K562 (cell line): ENCODE results near the gene C11orf52. TPM values are rescaled to one million over a fixed set of nuclear protein-coding genes. Genes with fewer than 3 reads are reported as not detected.
A peak's percentile ranks its signal among the peaks of the same experiment; 100 is the strongest.

ENCODE experiments used
- ATAC-seq: fragments of 200-7000 bp; cut with Tn5 transposase; 3 replicates; pipeline ENCODE4 v1.9.1; 2020; ENCODE audit warnings: moderate library complexity
- BruUV-seq: library from RNA; stranded (reverse); fragments of 400-500 nt; replicated peaks from 2 replicates; lab custom pipeline; 2021; lab: Mats Ljungman, UMichigan
- CTCF ChIA-PET: fragments of 300-600 bp; formaldehyde crosslinking; extraction: SDS; loops from one replicate; lab custom pipeline; 2021; ENCODE audit warnings: low intra/inter-chr PET ratio; lab: Yijun Ruan, JAX
- POLR2A ChIA-PET: fragments of 300-600, 350-650 bp; sonication (Branson Sonifier 250); formaldehyde crosslinking; extraction: SDS; loops from one replicate; lab custom pipeline; 2021; ENCODE audit warnings: antibody characterized with exemption, inconsistent platforms; lab: Yijun Ruan, JAX
- DNase-seq, 4 experiments: peaks; one replicate each; pipeline versions ENCODE4 v3.0.0 to v3.0.0-alpha.2; 2011 to 2018; ENCODE audit warnings: low spot score in 3 of 4, mixed read lengths in 3 of 4; ENCODE audit errors: extremely low read depth in 1 of 4
- FAIRE-seq: peaks from 2 replicates; lab custom pipeline; 2011; peaks lifted over from hg19 to GRCh38; lab: Jason Lieb, UNC
- H2AFZ ChIP-seq: 2 replicates; pipeline ENCODE4 v1.6.0; 2011; ENCODE audit warnings: low read depth, low read length, control low read depth, inconsistent platforms
- H3K27ac ChIP-seq: fragments of 200-600 bp; 3 replicates; pipeline ENCODE4 v1.8.0; 2011; ENCODE audit warnings: low read depth, mild to moderate bottlenecking, control low read depth, inconsistent platforms, low read length, moderate library complexity, mixed read lengths; ENCODE audit errors: extremely low read depth
- H3K27me3 ChIP-seq, 2 experiments: fragments of 300-600 bp in 1 of 2; 2 replicates in 1 of 2; 3 replicates in 1 of 2; pipeline versions ENCODE4 v1.6.0 to v1.8.0; 2011; ENCODE audit warnings: inconsistent platforms in 2 of 2, low read length in 2 of 2, mild to moderate bottlenecking in 1 of 2, mixed read lengths in 1 of 2, moderate library complexity in 1 of 2; ENCODE audit not compliant: control insufficient read depth in 2 of 2, insufficient read depth in 2 of 2
- H3K36me3 ChIP-seq: fragments of 300-600 bp; 3 replicates; pipeline ENCODE4 v1.8.0; 2011; ENCODE audit warnings: mild to moderate bottlenecking, low read length, inconsistent platforms; ENCODE audit not compliant: control insufficient read depth, insufficient read depth
- H3K4me1 ChIP-seq, 2 experiments: fragments of 200-600 bp in 1 of 2; replicated peaks in 1 of 2; 2 replicates in 1 of 2; 3 replicates in 1 of 2; pipeline versions ENCODE4 v1.5.1 to v1.8.0; 2011; ENCODE audit warnings: inconsistent platforms in 2 of 2, low read length in 2 of 2, mild to moderate bottlenecking in 1 of 2, mixed read lengths in 1 of 2, moderate library complexity in 1 of 2; ENCODE audit not compliant: control insufficient read depth in 2 of 2, insufficient read depth in 2 of 2
- H3K4me2 ChIP-seq: 2 replicates; pipeline ENCODE4 v1.6.1; 2011; ENCODE audit warnings: low read length, control low read depth, inconsistent platforms, mixed read lengths; ENCODE audit not compliant: insufficient read depth
- H3K4me3 ChIP-seq: fragments of 200-600 bp; sonication (generic), shearing (Covaris generic); 2 replicates; pipeline ENCODE4 v1.5.1; 2016; ENCODE audit warnings: control low read depth, inconsistent platforms
- H3K79me2 ChIP-seq: fragments of 200-600 bp; 3 replicates; pipeline ENCODE4 v1.8.0; 2011; ENCODE audit warnings: low read length, inconsistent platforms; ENCODE audit not compliant: control insufficient read depth, insufficient read depth
- H3K9ac ChIP-seq, 2 experiments: 2 replicates each; pipeline versions ENCODE4 v1.6.0 to v1.6.1; 2011; ENCODE audit warnings: low read depth in 2 of 2, low read length in 2 of 2, control low read depth in 1 of 2, inconsistent platforms in 1 of 2, mild to moderate bottlenecking in 1 of 2, mixed read lengths in 1 of 2; ENCODE audit not compliant: insufficient read depth in 1 of 2
- H3K9me1 ChIP-seq: one replicate; pipeline ENCODE4 v1.6.0; 2011; ENCODE audit warnings: inconsistent platforms, mild to moderate bottlenecking, low read length, moderate library complexity; ENCODE audit not compliant: control insufficient read depth, insufficient read depth
- H3K9me3 ChIP-seq: replicated peaks from 2 replicates; pipeline ENCODE4 v1.5.1; 2011; ENCODE audit warnings: low read depth, low read length, inconsistent platforms; ENCODE audit not compliant: control insufficient read depth, insufficient read depth
- H4K20me1 ChIP-seq: replicated peaks from 2 replicates; pipeline ENCODE4 v1.6.1; 2011; ENCODE audit warnings: low read length, inconsistent platforms, mixed read lengths; ENCODE audit not compliant: control insufficient read depth, insufficient read depth
- ARID1B ChIP-seq: fragments of 450-650 bp; IDR thresholded peaks from 2 replicates; pipeline ENCODE4 v1.6.1; 2016; ENCODE audit warnings: antibody characterized with exemption, mild to moderate bottlenecking, inconsistent platforms
- BCOR ChIP-seq: fragments of 450-650 bp; IDR thresholded peaks from 2 replicates; pipeline ENCODE4 v1.6.1; 2016
- BMI1 ChIP-seq: fragments of 150-350 bp; IDR thresholded peaks from 2 replicates; pipeline ENCODE4 v1.6.1; 2014; ENCODE audit warnings: low read length
- EHMT2 ChIP-seq: fragments of 450-650 bp; IDR thresholded peaks from 2 replicates; pipeline ENCODE4 v1.6.1; 2018; ENCODE audit warnings: antibody characterized with exemption
- HCFC1 ChIP-seq: IDR thresholded peaks from 2 replicates; pipeline ENCODE4 v1.6.1; 2012; ENCODE audit warnings: low read depth, low read length, improper control_type of control experiment
- HLTF ChIP-seq: fragments of 450-650 bp; IDR thresholded peaks from 2 replicates; pipeline ENCODE4 v1.6.1; 2016
- HNRNPL ChIP-seq: fragments of 200-400 bp; formaldehyde crosslinking; IDR thresholded peaks from 2 replicates; pipeline ENCODE4 v1.6.1; 2017; ENCODE audit warnings: low read depth, mild to moderate bottlenecking, low read length
- IRF2 ChIP-seq: sonication (generic); formaldehyde crosslinking; IDR thresholded peaks from 2 replicates; pipeline ENCODE4 v1.8.1; 2022; ENCODE audit warnings: mild to moderate bottlenecking, missing genetic modification reagents
- NCOA2 ChIP-seq, 2 experiments: fragments of 450-650 bp; IDR thresholded peaks; 2 replicates each; pipeline ENCODE4 v1.6.1; 2018; ENCODE audit warnings: mild to moderate bottlenecking in 2 of 2, moderate library complexity in 1 of 2; ENCODE audit not compliant: partially characterized antibody in 2 of 2
- NCOR1 ChIP-seq: fragments of 450-650 bp; IDR thresholded peaks from 2 replicates; pipeline ENCODE4 v1.6.1; 2016; ENCODE audit warnings: mild to moderate bottlenecking, moderate library complexity
- NFIX ChIP-seq: fragments of 250-450 bp; sonication (Bioruptor Pico); IDR thresholded peaks from 2 replicates; pipeline ENCODE4 v1.4.0; 2020; ENCODE audit warnings: low read depth, mild to moderate bottlenecking, moderate library complexity
- RAD51 ChIP-seq: fragments of 450-650 bp; IDR thresholded peaks from 2 replicates; pipeline ENCODE4 v1.7.1; 2016; ENCODE audit warnings: low read depth, mild to moderate bottlenecking, borderline replicate concordance
- SMC3 ChIP-seq: conservative IDR thresholded peaks from 2 replicates; pipeline ENCODE4 v1.6.1; 2011; ENCODE audit warnings: low read depth, low read length, improper control_type of control experiment; ENCODE audit not compliant: insufficient read depth
- TCF3 ChIP-seq: sonication (generic); formaldehyde crosslinking; IDR thresholded peaks from 2 replicates; pipeline ENCODE4 v1.4.0; 2020; ENCODE audit warnings: mild to moderate bottlenecking, missing genetic modification reagents
- TEAD4 ChIP-seq, 2 experiments: sonication (generic) in 1 of 2; formaldehyde crosslinking in 1 of 2; IDR thresholded peaks; 2 replicates each; pipeline versions ENCODE4 v1.6.1 to v1.8.0; 2012 to 2022; ENCODE audit warnings: borderline replicate concordance in 1 of 2, inconsistent platforms in 1 of 2, low read length in 1 of 2, mild to moderate bottlenecking in 1 of 2, missing genetic modification reagents in 1 of 2
- THRAP3 ChIP-seq: fragments of 450-650 bp; IDR thresholded peaks from 2 replicates; pipeline ENCODE4 v1.6.1; 2016; ENCODE audit warnings: mild to moderate bottlenecking, inconsistent platforms, borderline replicate concordance
- ZEB2 ChIP-seq: fragments of 450-650 bp; IDR thresholded peaks from 2 replicates; pipeline ENCODE4 v1.6.1; 2016
- ZNF184 ChIP-seq: sonication (generic); formaldehyde crosslinking; IDR thresholded peaks from 2 replicates; pipeline ENCODE4 v1.5.0; 2020; ENCODE audit warnings: missing genetic modification reagents
- ZNF263 ChIP-seq: sonication (generic); formaldehyde crosslinking; IDR thresholded peaks from 2 replicates; pipeline ENCODE4 v1.8.0; 2022; ENCODE audit warnings: mild to moderate bottlenecking, missing genetic modification reagents, borderline replicate concordance
- ZNF436 ChIP-seq: fragments of 250-450, 450-650 bp; sonication (Bioruptor Pico); formaldehyde crosslinking; IDR thresholded peaks from 2 replicates; pipeline ENCODE4 v1.7.0; 2020; ENCODE audit warnings: mild to moderate bottlenecking
- WGBS: fragments of 100-300 bp; shearing (Covaris generic); methylation state at CpG from one replicate; pipeline ENCODE4 v1.1.6; 2016; ENCODE audit warnings: low coverage, mixed read lengths; ENCODE audit not compliant: insufficient coverage; ENCODE audit errors: missing lambda C conversion rate; 5-methylcytosine and 5-hydroxymethylcytosine counted together
- in situ Hi-C: fragments of 300-500 bp; cut with MboI; formaldehyde crosslinking; loops from 4 replicates; pipeline ENCODE4 v1.15.0; 2018; ENCODE audit warnings: inconsistent platforms, mixed read lengths
- intact Hi-C: fragments of 100-400 bp; cut with micrococcal nuclease; formaldehyde crosslinking; loops from 2 replicates; pipeline ENCODE4 v1.14.2; 2022
- polyA plus RNA-seq, 8 experiments: library from polyadenylated mRNA; depleted of rRNA in 4 of 8; stranded (reverse) in 5 of 8; unstranded in 3 of 8; fragments of >200 nt; fragmentation: Nextera tagmentation in 2 of 8; fragmentation: Illumina TruSeq in 1 of 8; extraction: Ambion mirVana in 2 of 8; extraction: Trizol in 1 of 8; gene quantifications; 2 replicates each; pipeline versions ENCODE4 v1.2.1 to v1.2.3, GENCODE V29; 2011 to 2014; ENCODE audit warnings: inconsistent platforms in 1 of 8, missing spikeins in 1 of 8
- total RNA-seq, 7 experiments: library from RNA; depleted of rRNA in 6 of 7; stranded (reverse); fragments of >200 nt in 6 of 7; fragmentation: Illumina TruSeq in 2 of 7; extraction: Trizol in 2 of 7; gene quantifications; 2 replicates each; pipeline versions ENCODE4 v1.2.1 to v1.2.3, GENCODE V29; 2011 to 2021; ENCODE audit warnings: low replicate concordance in 1 of 7
- TF ChIP-seq, protein P1 (sequence below): fragments of 250-450 bp; sonication (Bioruptor Pico); IDR thresholded peaks from 2 replicates; pipeline ENCODE4 v1.5.0; 2021
- TF ChIP-seq, protein P2 (sequence below): IDR thresholded peaks from 2 replicates; pipeline ENCODE4 v1.6.1; 2016; ENCODE audit warnings: missing genetic modification characterization, missing compliant biosample characterization
- TF ChIP-seq, protein P3 (sequence below): sonication (generic); formaldehyde crosslinking; IDR thresholded peaks from 2 replicates; pipeline ENCODE4 v1.8.0; 2022; ENCODE audit warnings: mild to moderate bottlenecking, low read depth, missing genetic modification reagents

Gene C11orf52
- total and polyA plus RNA-seq, 9 of the 15 experiments (the other 6 are each of a cell fraction or from before 2014, with no cell fraction given): 0.29 to 2.9 (median 1.0) TPM

DNA sequence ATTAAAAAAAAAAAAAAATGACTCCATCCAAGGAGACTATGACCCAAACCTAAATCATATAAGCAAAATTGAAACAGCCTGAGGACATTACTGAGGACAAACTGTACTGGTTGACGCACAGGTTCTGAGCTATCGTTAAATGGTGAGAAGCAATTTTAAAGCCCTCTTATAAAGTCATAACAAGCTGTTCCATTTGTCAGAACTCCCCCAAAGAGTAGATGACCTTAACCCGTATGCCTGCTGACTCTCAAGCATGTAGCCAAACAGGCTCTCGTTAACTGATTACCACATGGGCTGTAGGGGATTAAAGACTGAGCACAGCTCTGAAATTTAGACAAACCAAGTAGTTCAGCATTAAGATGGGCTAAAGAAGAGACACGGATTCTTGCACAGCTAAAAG, 9.3 kb upstream of the C11orf52 start:
- POLR2A ChIA-PET: interaction anchor here (1.3 kb wide), 1 partner anchor 19 kb away, joined by 3 read pairs; no protein-coding TSS in a partner anchor
- no TSS peak for BruUV-seq
- TF ChIP-seq NFIX (CRISPR knock-in tag) (no peak), ARID1B (peak; percentile 34; the same call in 1 of the 2 replicates), RAD51 (no peak), HCFC1 (no peak), EHMT2 (0 out of 2 replicates have a peak, but pooled peaks have one; percentile 9), IRF2 (no peak), ZNF436 (CRISPR knock-in tag) (no peak), THRAP3 (no peak), HLTF (no peak), SMC3 (no peak), BMI1 (no peak), ZNF263 (CRISPR knock-in tag) (no peak), TCF3 (CRISPR knock-in tag) (peak; percentile 66), ZNF184 (CRISPR knock-in tag) (no peak), BCOR (no peak), NCOR1 (peak; percentile 14; the same call in 1 of the 2 replicates), TEAD4 (IDR thresholded peaks at IDR 0.05; ENCODE audit: low read length) (0 out of 2 replicates have a peak, but pooled peaks have one; percentile 33), TEAD4 (CRISPR knock-in tag; IDR thresholded peaks at IDR 0.05; ENCODE audit: borderline replicate concordance) (no peak), HNRNPL (no peak), NCOA2 (IDR thresholded peaks at IDR 0.05; ENCODE audit: partially characterized antibody in 2 of 2) (no peak), ZEB2 (no peak)
- TF ChIP-seq, protein P1, sequence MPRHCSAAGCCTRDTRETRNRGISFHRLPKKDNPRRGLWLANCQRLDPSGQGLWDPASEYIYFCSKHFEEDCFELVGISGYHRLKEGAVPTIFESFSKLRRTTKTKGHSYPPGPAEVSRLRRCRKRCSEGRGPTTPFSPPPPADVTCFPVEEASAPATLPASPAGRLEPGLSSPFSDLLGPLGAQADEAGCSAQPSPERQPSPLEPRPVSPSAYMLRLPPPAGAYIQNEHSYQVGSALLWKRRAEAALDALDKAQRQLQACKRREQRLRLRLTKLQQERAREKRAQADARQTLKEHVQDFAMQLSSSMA (CRISPR knock-in tag): no peak
- TF ChIP-seq, protein P2, sequence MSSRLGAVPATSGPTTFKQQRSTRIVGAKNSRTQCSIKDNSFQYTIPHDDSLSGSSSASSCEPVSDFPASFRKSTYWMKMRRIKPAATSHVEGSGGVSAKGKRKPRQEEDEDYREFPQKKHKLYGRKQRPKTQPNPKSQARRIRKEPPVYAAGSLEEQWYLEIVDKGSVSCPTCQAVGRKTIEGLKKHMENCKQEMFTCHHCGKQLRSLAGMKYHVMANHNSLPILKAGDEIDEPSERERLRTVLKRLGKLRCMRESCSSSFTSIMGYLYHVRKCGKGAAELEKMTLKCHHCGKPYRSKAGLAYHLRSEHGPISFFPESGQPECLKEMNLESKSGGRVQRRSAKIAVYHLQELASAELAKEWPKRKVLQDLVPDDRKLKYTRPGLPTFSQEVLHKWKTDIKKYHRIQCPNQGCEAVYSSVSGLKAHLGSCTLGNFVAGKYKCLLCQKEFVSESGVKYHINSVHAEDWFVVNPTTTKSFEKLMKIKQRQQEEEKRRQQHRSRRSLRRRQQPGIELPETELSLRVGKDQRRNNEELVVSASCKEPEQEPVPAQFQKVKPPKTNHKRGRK (tag): no peak
- TF ChIP-seq, protein P3, sequence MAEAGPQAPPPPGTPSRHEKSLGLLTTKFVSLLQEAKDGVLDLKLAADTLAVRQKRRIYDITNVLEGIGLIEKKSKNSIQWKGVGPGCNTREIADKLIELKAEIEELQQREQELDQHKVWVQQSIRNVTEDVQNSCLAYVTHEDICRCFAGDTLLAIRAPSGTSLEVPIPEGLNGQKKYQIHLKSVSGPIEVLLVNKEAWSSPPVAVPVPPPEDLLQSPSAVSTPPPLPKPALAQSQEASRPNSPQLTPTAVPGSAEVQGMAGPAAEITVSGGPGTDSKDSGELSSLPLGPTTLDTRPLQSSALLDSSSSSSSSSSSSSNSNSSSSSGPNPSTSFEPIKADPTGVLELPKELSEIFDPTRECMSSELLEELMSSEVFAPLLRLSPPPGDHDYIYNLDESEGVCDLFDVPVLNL: no peak

More for the DNA sequence above, 9.3 kb upstream of the C11orf52 start:
- peaks cover 3% of the 10 kb centered on the region for H3K9me1 ChIP-seq
- peak overlapping the region; percentile 80 for H2AFZ ChIP-seq
- in situ Hi-C loops (no loop called here), intact Hi-C loops (no loop called here)
- peaks cover 5% of the 10 kb centered on the region; the same call in 1 of the 2 replicates for H3K9me3 ChIP-seq
- DNase-seq (peak in 2 of 4 experiments; percentile 58 to 68), FAIRE-seq (peak; percentile 84), ATAC-seq (peak; percentile 41)
- H3K27ac ChIP-seq: 0 out of 3 replicates have a peak overlapping the region, but pooled peaks have one; percentile 4
- no peaks in the 10 kb centered on the region for H3K27me3 ChIP-seq
- no peaks in the 10 kb centered on the region for H3K79me2 ChIP-seq
- no peak overlapping the region; a peak in 1 of 4 replicates for H3K9ac ChIP-seq
- CTCF ChIA-PET: no interaction called here
- no peak overlapping the region for H3K4me3 ChIP-seq
- H4K20me1 ChIP-seq: no peaks in the 10 kb centered on the region
- WGBS: 13% methylated on average over 5 of the region's 5 CpGs
- H3K36me3 ChIP-seq: no peaks in the 10 kb centered on the region
- H3K4me1 ChIP-seq: peaks cover 35 to 37% of the 10 kb centered on the region in 2 experiments; a peak in 4 of 5 replicates
- no peak overlapping the region; the same call in 1 of the 2 replicates for H3K4me2 ChIP-seq
